HepG2 (cell line): ENCODE measurements around the gene FOXN3. TPM values are rescaled to one million over a fixed set of nuclear protein-coding genes. Genes with fewer than 3 reads are reported as not detected.

Experiments
- ATAC-seq: fragments of 200-7000 bp; cut with Tn5 transposase; 3 replicates; pipeline ENCODE4 v1.9.1; 2020; ENCODE audit warnings: mild to moderate bottlenecking, moderate library complexity
- BruUV-seq: library from RNA; stranded (reverse); fragments of 400-500 nt; replicated peaks from 2 replicates; lab custom pipeline; 2021; lab: Mats Ljungman, UMichigan
- CTCF ChIA-PET: fragments of 300-600 bp; formaldehyde crosslinking; extraction: SDS; loops from one replicate; lab custom pipeline; 2021; ENCODE audit warnings: low total read pairs, inconsistent platforms, low intra/inter-chr PET ratio; lab: Yijun Ruan, JAX
- POLR2A ChIA-PET: fragments of 350-600 bp; sonication (Branson Sonifier 250); formaldehyde crosslinking; loops from one replicate; lab custom pipeline; 2020; ENCODE audit warnings: antibody characterized with exemption, inconsistent platforms; lab: Yijun Ruan, JAX
- DNase-seq: peaks from one replicate; pipeline ENCODE4 v3.0.0-alpha.2; 2015; ENCODE audit warnings: low spot score
- FAIRE-seq: peaks from 3 replicates; lab custom pipeline; 2011; peaks lifted over from hg19 to GRCh38; lab: Jason Lieb, UNC
- H2AFZ ChIP-seq: one replicate; pipeline ENCODE4 v1.6.1; 2011; ENCODE audit warnings: low read length, inconsistent platforms
- H3K27ac ChIP-seq: fragments of 300-600 bp; 3 replicates; pipeline ENCODE4 v1.8.0; 2011; ENCODE audit warnings: mixed run types, mild to moderate bottlenecking, mixed read lengths, low read length, inconsistent platforms; ENCODE audit not compliant: insufficient read depth; ENCODE audit errors: extremely low read length
- H3K27me3 ChIP-seq, 2 experiments: fragments of 200-600 bp in 1 of 2; 2 replicates in 1 of 2; 3 replicates in 1 of 2; pipeline versions ENCODE4 v1.6.0 to v1.8.0; 2011; ENCODE audit warnings: low read length in 2 of 2, mild to moderate bottlenecking in 2 of 2, moderate library complexity in 2 of 2, inconsistent platforms in 1 of 2; ENCODE audit not compliant: insufficient read depth in 2 of 2, control insufficient read depth in 1 of 2
- H3K36me3 ChIP-seq, 2 experiments: fragments of 200-600 bp in 1 of 2; replicated peaks in 1 of 2; 2 replicates in 1 of 2; 3 replicates in 1 of 2; pipeline versions ENCODE4 v1.5.1 to v1.8.0; 2011; ENCODE audit warnings: low read length in 2 of 2, inconsistent platforms in 1 of 2; ENCODE audit not compliant: insufficient read depth in 2 of 2, control insufficient read depth in 1 of 2
- H3K4me1 ChIP-seq: 2 replicates; pipeline ENCODE4 v1.5.1; 2012; ENCODE audit warnings: low read length, inconsistent platforms; ENCODE audit not compliant: insufficient read depth
- H3K4me2 ChIP-seq: 2 replicates; pipeline ENCODE4 v1.6.0; 2011; ENCODE audit warnings: low read depth, low read length, inconsistent platforms
- H3K4me3 ChIP-seq, 3 experiments: fragments of 200-600 bp in 1 of 3; sonication (generic), shearing (Covaris generic) in 1 of 3; replicated peaks in 1 of 3; 2 replicates each; pipeline ENCODE4 v1.5.1; 2011 to 2016; ENCODE audit warnings: low read length in 3 of 3, inconsistent platforms in 2 of 3, low read depth in 2 of 3, mild to moderate bottlenecking in 2 of 3, control low read depth in 1 of 3, mixed read lengths in 1 of 3; ENCODE audit not compliant: insufficient read depth in 1 of 3
- H3K79me2 ChIP-seq: one replicate; pipeline ENCODE4 v1.6.1; 2011; ENCODE audit warnings: low read length, inconsistent platforms; ENCODE audit not compliant: insufficient read depth
- H3K9ac ChIP-seq: 2 replicates; pipeline ENCODE4 v1.6.0; 2011; ENCODE audit warnings: mild to moderate bottlenecking, low read depth, low read length, inconsistent platforms; ENCODE audit not compliant: insufficient read depth
- H3K9me3 ChIP-seq: 2 replicates; pipeline ENCODE4 v1.5.1; 2012; ENCODE audit warnings: mild to moderate bottlenecking, low read length
- H4K20me1 ChIP-seq: 2 replicates; pipeline ENCODE4 v1.6.0; 2011; ENCODE audit warnings: inconsistent platforms, mild to moderate bottlenecking, low read length, moderate library complexity; ENCODE audit not compliant: insufficient read depth
- KAT7 ChIP-seq: IDR thresholded peaks from 2 replicates; pipeline ENCODE4 v1.6.1; 2018; ENCODE audit warnings: borderline replicate concordance, missing compliant biosample characterization
- KLF15 ChIP-seq: sonication (generic); formaldehyde crosslinking; IDR thresholded peaks from 2 replicates; pipeline ENCODE4 v1.8.1; 2023; ENCODE audit warnings: borderline replicate concordance, mild to moderate bottlenecking, inconsistent platforms, missing genetic modification reagents, mixed read lengths
- MXI1 ChIP-seq: IDR thresholded peaks from 3 replicates; pipeline ENCODE4 v1.6.1; 2012; ENCODE audit warnings: low read depth, low read length, inconsistent platforms, borderline replicate concordance
- RBM22 ChIP-seq: fragments of 200-400 bp; formaldehyde crosslinking; optimal IDR thresholded peaks from 2 replicates; pipeline ENCODE3; 2017; ENCODE audit warnings: mild to moderate bottlenecking, low read length, moderate library complexity
- SKI ChIP-seq: fragments of 450-650 bp; IDR thresholded peaks from one replicate; pipeline ENCODE4 v1.6.1; 2018; ENCODE audit warnings: mild to moderate bottlenecking; ENCODE audit not compliant: partially characterized antibody
- SOX13 ChIP-seq, 3 experiments: fragments of 450-650 bp in 1 of 3; sonication (generic) in 1 of 3; formaldehyde crosslinking in 1 of 3; IDR thresholded peaks in 2 of 3; conservative IDR thresholded peaks in 1 of 3; 2 replicates each; pipeline versions ENCODE4 v1.5.0 to v1.6.1; 2016 to 2020; ENCODE audit warnings: antibody characterized with exemption in 1 of 3, mild to moderate bottlenecking in 1 of 3, missing compliant biosample characterization in 1 of 3, missing genetic modification reagents in 1 of 3, moderate library complexity in 1 of 3
- ZNF12 ChIP-seq: sonication (generic); formaldehyde crosslinking; IDR thresholded peaks from 2 replicates; pipeline ENCODE4 v1.5.0; 2020; ENCODE audit warnings: missing genetic modification reagents
- ZNF607 ChIP-seq: sonication (generic); formaldehyde crosslinking; IDR thresholded peaks from 2 replicates; pipeline ENCODE4 v1.5.1; 2020; ENCODE audit warnings: missing genetic modification reagents, mild to moderate bottlenecking, borderline replicate concordance
- ZNF615 ChIP-seq: sonication (generic); formaldehyde crosslinking; IDR thresholded peaks from 2 replicates; pipeline ENCODE4 v1.5.0; 2020; ENCODE audit warnings: mild to moderate bottlenecking, missing genetic modification reagents, borderline replicate concordance
- ZNF841 ChIP-seq: sonication (generic); formaldehyde crosslinking; IDR thresholded peaks from 2 replicates; pipeline ENCODE4 v1.8.1; 2023; ENCODE audit warnings: missing genetic modification reagents, borderline replicate concordance
- WGBS: methylation state at CpG from one replicate; pipeline ENCODE4 v1.1.6; 2017; ENCODE audit warnings: low lambda C conversion rate; 5-methylcytosine and 5-hydroxymethylcytosine counted together
- in situ Hi-C: cut with HindIII; loops from 2 replicates; pipeline ENCODE4 v1.10.0; 2017; ENCODE audit warnings: low pct_unique_long_range_greater_than_20kb; ENCODE audit not compliant: extremely low pct_ligation_motif_present
- intact Hi-C: fragments of 100-400 bp; cut with micrococcal nuclease; formaldehyde crosslinking; loops from one replicate; pipeline ENCODE4 v1.10.0; 2022; ENCODE audit not compliant: unreplicated experiment
- polyA plus RNA-seq, 8 experiments: library from polyadenylated mRNA; depleted of rRNA in 3 of 8; stranded (reverse) in 7 of 8; unstranded in 1 of 8; fragments of >200 nt; fragmentation: Illumina TruSeq in 4 of 8; extraction: Trizol in 4 of 8; gene quantifications; 2 replicates each; pipeline versions ENCODE4 v1.2.1 to v1.2.3, GENCODE V29; 2011 to 2016; ENCODE audit warnings: low read depth in 4 of 8, missing spikeins in 1 of 8, mixed read lengths in 1 of 8; ENCODE audit not compliant: insufficient read depth in 1 of 8
- total RNA-seq, 5 experiments: library from RNA; depleted of rRNA; stranded (reverse); fragments of >200 nt; fragmentation: Illumina TruSeq; extraction: Trizol; gene quantifications; 2 replicates each; pipeline ENCODE4 v1.2.3, GENCODE V29; 2016; ENCODE audit warnings: low read depth in 1 of 5
- TF ChIP-seq, protein P1 (sequence below): sonication (generic); formaldehyde crosslinking; IDR thresholded peaks from 2 replicates; pipeline ENCODE4 v1.4.0; 2020; ENCODE audit warnings: mild to moderate bottlenecking, missing genetic modification reagents

The FOXN3 gene
- total and polyA plus RNA-seq, 2 of the 13 experiments (the other 11 are each of a cell fraction or from before 2014, with no cell fraction given): 32.4 to 70.2 TPM

DNA sequence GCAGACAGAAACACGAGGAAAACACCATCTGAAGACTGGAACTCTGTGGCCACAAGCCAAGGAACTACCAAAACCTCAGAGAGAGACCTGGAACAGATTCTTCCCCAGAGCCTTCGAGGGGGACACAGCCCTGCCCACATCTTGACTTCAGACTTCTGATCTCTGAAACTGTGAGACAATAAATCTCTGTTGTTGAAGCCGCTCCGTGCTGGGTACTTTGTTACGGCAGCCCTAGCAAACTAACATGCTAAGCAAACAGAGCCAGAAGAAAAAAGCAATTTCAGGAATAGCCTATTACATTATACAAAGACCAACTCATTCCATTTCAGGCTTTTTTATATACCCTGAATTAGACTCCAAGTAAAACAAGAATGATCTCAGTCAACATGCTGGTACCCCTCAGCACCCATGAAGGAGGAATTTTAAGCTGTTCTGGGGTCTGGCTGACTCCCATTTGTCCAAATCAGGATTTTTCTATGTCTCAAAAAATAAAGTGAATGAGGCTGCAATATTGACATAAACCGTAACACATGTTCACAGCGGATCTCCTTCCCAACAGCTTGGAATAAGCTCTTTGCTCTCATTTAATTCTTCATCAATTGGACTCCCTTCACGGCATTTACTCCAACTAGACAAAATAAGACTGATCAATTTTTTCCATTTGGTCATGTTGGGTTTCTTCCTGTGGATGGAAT lies 190.1 kb downstream of the FOXN3 start:
- DNase-seq (no peak), ATAC-seq (no peak), FAIRE-seq (no peak)
- Histone ChIP-seq H3K4me2 (no peak overlapping the region), H3K9ac (no peak overlapping the region), H3K27me3 (no peaks in the 10 kb centered on the region), H2AFZ (no peak overlapping the region), H3K9me3 (no peaks in the 10 kb centered on the region), H3K4me1 (peaks cover 48% of the 10 kb centered on the region), H3K27ac (no peak overlapping the region), H3K36me3 (peaks cover 13 to 18% of the 10 kb centered on the region in 2 experiments), H4K20me1 (peaks cover 24% of the 10 kb centered on the region; the same call in 1 of the 2 replicates), H3K4me3 (no peak overlapping the region), H3K79me2 (peaks cover 43% of the 10 kb centered on the region)
- no TSS peak for BruUV-seq
- ChIA-PET CTCF (no interaction called here), POLR2A (interaction anchor here (0.9 kb wide), 1 partner anchor 189 kb away, joined by 3 read pairs; no protein-coding TSS in a partner anchor)
- intact Hi-C loops: no loop called here
- 66% methylated on average over 8 of the region's 8 CpGs for WGBS
- in situ Hi-C loops: loop anchor here (25.0 kb wide), 1 partner anchor 685 kb away; no protein-coding TSS in a partner anchor
- TF ChIP-seq ZNF12 (0 out of 2 replicates have a peak, but pooled peaks have one; percentile 22), ZNF841 (CRISPR knock-in tag) (no peak), MXI1 (no peak), ZNF615 (CRISPR knock-in tag) (no peak), ZNF607 (no peak), SOX13 (IDR thresholded peaks at IDR 0.05) (no peak), SOX13 (CRISPR knock-in tag; conservative IDR thresholded peaks at IDR 0.05 in 1 of 2, IDR thresholded peaks at IDR 0.05 in 1 of 2) (no peak), KAT7 (CRISPR knock-in tag) (no peak), KLF15 (no peak), RBM22 (peak; percentile 26), SKI (no peak)
- TF ChIP-seq, protein P1, sequence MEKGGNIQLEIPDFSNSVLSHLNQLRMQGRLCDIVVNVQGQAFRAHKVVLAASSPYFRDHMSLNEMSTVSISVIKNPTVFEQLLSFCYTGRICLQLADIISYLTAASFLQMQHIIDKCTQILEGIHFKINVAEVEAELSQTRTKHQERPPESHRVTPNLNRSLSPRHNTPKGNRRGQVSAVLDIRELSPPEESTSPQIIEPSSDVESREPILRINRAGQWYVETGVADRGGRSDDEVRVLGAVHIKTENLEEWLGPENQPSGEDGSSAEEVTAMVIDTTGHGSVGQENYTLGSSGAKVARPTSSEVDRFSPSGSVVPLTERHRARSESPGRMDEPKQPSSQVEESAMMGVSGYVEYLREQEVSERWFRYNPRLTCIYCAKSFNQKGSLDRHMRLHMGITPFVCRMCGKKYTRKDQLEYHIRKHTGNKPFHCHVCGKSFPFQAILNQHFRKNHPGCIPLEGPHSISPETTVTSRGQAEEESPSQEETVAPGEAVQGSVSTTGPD (CRISPR knock-in tag): no peak
- TF ChIP-seq, all 625 proteins: peak for 2
